GM21576 (cell line): ENCODE measurements around the gene AUH.
"Not testable (repeated sequence)": the region's sequence is repeated elsewhere in the genome, so short reads cannot be mapped to it uniquely, and the experiment has no call there.

ENCODE experiments used
- ATAC-seq: cut with Tn5 transposase; IDR thresholded peaks from one replicate; pipeline ENCODE4 v1.9.1; 2021; ENCODE audit warnings: mild to moderate bottlenecking, moderate library complexity; ENCODE audit not compliant: unreplicated experiment

The AUH gene, protein sequence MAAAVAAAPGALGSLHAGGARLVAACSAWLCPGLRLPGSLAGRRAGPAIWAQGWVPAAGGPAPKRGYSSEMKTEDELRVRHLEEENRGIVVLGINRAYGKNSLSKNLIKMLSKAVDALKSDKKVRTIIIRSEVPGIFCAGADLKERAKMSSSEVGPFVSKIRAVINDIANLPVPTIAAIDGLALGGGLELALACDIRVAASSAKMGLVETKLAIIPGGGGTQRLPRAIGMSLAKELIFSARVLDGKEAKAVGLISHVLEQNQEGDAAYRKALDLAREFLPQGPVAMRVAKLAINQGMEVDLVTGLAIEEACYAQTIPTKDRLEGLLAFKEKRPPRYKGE

DNA sequence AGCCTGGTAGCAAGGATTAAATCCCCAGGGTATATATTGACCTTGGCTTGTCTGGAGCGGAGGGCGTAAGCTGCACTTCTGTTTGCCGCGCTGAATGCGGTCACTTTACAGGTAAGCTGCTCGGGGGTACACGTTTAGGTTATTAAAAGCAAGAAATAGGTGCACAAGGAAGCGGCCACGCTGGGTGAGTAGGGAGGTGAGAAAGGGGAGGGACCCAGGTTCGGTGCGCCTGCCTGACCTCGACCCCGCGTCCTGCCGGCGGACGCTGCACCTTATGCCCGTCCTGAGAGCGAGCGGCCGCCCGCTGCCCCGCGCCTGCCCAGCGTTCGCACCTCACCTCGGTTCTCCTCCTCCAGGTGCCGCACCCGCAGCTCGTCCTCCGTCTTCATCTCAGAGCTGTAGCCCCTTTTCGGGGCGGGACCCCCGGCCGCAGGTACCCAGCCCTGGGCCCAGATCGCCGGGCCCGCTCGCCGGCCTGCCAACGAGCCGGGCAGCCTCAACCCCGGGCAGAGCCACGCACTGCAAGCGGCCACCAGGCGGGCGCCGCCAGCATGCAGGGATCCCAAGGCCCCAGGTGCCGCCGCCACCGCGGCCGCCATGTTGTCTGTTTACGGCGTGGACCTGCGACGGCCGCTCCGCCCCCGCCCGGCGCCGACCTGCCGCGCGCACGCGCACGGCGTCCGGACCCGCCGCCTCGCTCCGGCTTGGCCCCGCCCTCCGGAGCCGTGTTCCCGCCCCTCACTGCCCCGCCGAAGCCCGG is at the start of gene AUH:
Gene AUH (minus strand): TSS at position 628 of the 760 bp plus-strand sequence. CDS start 29 bp downstream, at position 599.
- ATAC-seq: peak; percentile 87

DNA sequence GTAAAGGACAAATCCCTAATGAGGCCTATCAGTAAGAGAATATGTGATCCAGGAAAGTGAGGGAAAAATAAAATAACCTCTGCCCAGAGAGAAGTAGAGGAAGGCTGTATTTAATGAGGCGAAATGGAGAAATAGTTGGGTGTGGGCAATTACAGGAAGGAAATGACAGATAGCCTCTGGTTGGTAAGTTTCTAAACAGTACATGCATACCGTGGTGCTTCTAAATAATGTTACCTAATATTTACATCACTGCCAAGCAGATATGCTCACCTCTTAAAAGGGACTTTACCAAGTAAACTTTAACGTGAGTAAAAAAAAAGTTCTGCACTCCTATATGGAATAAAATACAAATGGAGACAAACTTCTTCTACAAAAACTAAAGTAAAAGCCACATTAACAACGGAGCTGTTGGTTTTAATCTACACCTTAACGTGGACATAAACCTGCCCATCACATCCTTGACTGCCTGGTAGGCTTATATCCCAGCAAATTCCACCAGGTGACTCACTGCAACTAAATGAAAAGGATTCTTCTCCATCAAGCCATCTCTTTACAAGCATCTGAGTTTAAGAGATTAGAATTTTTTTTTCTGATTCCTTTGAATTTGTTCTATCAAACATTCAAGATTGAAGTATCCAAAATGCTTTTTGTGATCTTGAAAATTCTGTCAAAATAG is 49.5 kb upstream of the AUH start:
- ATAC-seq: no peak

GRCh38 chr9:91410161-91410560 is 48.4 kb upstream of the AUH start:
- no peak for ATAC-seq

DNA sequence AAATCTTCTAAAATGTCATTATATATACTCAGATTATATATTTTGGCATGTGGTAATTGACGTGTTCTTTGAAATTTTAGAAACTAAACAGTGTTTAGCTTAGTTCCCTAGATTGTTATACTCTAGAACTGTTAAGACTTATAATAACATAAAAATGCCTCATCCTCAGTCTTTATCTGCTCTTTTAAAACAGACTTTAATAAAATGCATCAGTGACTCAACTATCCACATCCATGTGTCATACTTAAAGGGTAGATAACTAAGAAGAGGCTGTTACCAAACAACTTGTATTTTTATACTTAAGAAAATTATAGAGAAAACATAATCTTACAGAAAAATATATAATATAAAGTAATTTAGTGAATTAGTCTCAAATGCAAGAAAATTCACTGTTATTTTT is 46.8 kb upstream of the AUH start:
- ATAC-seq: no peak

- ATAC-seq: no peak
These were observed 46.0 kb upstream of the AUH start for GRCh38 chr9:91407580-91408318.

GRCh38 chr9:91405343-91406077 is 43.8 kb upstream of the AUH start:
- no peak for ATAC-seq

GRCh38 chr9:91403665-91404543 is 42.2 kb upstream of the AUH start:
- ATAC-seq: no peak

- ATAC-seq: no peak
These were observed 37.2 kb upstream of the AUH start for GRCh38 chr9:91398926-91399325.

DNA sequence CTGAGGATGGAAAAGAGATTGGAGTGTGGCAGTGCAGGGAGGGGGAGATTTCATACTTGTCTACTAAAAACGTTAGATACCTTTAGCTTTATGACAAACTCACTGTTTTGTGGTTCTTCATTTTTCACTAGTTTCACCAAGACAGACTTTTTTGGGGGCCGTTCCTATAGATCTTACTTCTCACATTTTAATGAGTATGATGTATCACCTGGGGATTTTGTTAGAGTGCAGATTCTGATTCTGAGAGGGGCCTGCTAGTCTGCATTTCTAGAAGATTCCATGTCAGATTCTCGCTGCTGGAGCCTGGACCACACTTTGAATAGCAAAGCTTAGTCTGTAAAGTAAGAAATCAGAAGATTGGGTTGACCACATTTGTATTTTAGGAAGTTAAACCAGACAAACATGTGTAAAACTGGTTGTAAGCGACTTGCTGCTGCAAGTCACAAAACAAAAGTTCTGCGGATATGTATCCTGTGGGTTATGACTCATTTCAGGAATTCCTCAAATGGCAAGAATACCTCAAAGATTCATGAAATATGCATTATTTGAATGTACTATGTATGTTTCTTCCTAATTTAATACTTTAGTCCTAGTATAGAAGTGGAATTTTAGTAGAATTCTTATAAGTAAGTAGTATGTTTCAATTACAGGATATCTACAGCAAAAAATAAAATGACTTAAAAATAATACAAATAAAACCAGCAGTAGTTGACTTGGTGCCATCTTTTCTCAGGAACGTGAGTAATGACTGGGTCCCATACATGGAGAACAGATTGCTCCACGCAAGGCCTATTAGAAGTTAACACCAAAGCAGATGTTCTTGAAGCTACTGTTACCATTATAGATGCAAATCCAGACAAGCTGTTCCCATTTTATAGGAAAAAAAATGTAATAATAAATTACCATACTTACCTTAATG is 34.1 kb upstream of the AUH start:
- no peak for ATAC-seq

GRCh38 chr9:91395106-91395552 is 33.4 kb upstream of the AUH start:
- ATAC-seq: no peak

- ATAC-seq: no peak
These were observed 32.1 kb upstream of the AUH start for GRCh38 chr9:91393826-91394225.

DNA sequence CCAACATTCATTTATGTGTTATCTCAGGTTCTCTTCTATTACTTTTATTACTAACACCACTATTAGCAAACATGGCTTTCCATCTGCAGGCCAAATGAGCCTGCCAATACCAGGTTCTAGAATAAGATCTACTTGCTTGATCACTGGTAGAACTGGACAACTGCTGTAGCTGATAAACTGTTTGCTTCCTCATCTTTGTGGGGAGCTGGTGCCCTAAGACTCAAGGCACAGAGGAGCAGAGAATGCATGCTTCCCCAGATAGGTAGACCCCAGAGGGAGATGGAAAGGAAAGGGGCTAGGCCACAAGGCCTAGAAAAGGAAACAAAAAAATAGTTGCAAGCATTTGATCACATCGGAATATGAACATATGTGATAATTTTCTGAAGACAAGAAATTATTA is 30.7 kb upstream of the AUH start:
- ATAC-seq: no peak

DNA sequence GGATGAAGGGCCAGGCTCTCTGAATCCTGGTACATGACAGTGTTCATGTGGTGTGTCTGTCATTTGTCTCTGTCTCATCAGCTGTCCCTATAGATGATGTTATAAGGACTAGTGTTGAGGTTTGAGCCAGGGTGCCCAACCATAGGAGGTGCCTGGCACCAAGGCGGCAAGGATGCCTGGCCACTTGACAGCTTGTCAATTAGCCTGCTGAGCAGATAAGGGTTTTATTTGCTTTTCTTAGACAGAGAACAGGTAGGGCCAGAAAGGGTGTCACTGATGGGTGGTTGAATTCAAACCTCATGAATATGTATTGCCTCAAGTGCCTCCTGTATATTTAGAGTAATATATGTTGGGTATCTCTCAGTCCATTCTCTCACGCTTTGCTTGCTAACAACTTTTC is 30.1 kb upstream of the AUH start:
- no peak for ATAC-seq

DNA sequence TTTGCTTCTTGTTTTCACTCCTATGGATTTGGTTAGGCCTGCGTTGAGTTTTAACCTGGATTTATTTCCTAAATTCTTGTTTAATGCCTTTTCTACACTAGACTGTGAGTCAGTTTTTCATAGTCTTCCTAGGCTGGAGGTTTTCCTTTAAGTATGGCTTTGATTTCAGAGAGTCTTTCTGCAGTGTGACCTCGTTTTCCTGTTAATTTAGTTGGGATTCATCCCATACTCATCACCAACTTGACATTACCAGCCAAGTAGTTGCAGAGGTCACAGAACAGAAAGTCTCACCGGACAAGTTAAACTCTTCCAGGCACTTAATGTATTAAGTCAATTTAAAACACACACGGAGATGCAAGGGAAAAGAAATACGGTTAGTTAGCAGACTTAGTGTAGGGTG is 29.7 kb upstream of the AUH start:
- ATAC-seq: no peak

- ATAC-seq: not testable (repeated sequence)
These were observed 28.0 kb upstream of the AUH start for GRCh38 chr9:91389686-91390085.

GRCh38 chr9:91386765-91387164 is 25.0 kb upstream of the AUH start:
- no peak for ATAC-seq

GRCh38 chr9:91384954-91385353 is 23.2 kb upstream of the AUH start:
- ATAC-seq: no peak

DNA sequence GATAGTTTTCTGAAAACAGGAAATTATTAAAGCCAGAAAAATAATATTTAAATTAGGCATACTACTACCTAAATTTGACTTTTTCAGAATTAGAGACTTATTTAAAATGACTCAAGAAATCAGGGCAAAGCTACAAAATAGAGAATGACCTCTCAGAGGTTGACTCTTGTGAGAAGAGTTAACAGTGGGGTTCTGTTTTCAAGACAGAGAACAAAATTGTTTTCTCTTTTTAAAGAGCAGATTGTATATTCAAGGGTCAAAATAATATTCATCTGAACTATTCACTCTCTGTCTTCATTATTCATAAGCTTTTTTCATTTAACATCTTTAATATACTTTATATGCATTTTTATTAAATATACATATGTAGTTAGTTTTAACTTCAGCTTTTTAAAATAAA is 21.9 kb upstream of the AUH start:
- no peak for ATAC-seq
